ENCODE results near the gene AGAP1.

DNA sequence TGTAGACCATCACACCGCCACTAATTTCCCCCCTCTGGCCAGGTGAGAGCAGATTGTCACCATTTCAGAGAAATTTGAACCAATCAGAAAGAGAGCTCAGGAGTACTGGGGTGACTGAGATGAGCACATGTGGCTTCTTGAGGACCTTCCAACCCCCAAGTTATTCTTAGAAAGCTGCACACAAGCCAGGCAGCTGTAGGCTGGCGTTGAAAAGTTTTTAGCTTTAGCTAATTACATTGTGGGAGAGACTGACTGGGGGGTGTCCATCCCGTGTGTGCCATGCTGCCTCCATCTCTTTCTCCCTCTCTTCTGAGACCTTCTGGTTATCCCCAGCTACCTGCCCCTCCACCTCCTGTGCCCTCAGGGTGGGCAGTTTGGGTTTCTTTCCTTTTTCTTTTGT, 154.0 kb downstream of the AGAP1 start:
- TF ChIP-seq, protein P1, sequence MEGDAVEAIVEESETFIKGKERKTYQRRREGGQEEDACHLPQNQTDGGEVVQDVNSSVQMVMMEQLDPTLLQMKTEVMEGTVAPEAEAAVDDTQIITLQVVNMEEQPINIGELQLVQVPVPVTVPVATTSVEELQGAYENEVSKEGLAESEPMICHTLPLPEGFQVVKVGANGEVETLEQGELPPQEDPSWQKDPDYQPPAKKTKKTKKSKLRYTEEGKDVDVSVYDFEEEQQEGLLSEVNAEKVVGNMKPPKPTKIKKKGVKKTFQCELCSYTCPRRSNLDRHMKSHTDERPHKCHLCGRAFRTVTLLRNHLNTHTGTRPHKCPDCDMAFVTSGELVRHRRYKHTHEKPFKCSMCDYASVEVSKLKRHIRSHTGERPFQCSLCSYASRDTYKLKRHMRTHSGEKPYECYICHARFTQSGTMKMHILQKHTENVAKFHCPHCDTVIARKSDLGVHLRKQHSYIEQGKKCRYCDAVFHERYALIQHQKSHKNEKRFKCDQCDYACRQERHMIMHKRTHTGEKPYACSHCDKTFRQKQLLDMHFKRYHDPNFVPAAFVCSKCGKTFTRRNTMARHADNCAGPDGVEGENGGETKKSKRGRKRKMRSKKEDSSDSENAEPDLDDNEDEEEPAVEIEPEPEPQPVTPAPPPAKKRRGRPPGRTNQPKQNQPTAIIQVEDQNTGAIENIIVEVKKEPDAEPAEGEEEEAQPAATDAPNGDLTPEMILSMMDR (IDR thresholded peaks at IDR 0.05; ENCODE audit: low read depth, low read length, poor library complexity, severe bottlenecking), result no peak
- no peak for TF ChIP-seq EZH2phosphoT487 (IDR thresholded peaks at IDR 0.05; ENCODE audit: borderline replicate concordance, low read length)

All from DOHH2 (cell line).